ENCODE results near the gene TWSG1. TPM values are rescaled to one million over a fixed set of nuclear protein-coding genes. Genes with fewer than 3 reads are reported as not detected.

The TWSG1 gene
- total and polyA plus RNA-seq, 2 donors (not counting 3 experiments of a cell fraction or from before 2014, with no cell fraction given) = 52.4 to 57.4 TPM

DNA sequence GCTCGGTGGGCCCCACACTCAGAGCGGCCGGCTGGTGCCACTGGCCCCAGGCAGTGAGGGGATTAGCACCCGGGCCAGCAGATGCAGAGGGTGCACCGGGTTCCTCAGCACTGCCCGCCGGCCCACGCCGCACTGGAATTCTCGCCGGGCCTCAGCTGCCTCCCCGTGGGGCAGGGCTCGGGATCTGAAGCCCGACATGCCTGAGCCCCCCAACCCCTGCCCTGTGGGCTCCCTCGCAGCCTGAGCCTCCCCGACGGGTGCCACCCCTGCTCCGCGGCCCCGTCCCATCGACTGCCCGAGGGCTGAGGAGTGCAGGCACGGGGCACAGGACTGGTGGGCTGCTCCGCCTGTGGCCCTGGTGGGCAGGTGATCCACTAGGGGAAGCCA is 37.6 kb upstream of the TWSG1 start:
- Histone ChIP-seq H3K4me2 (ENCODE audit: insufficient read depth, low read length) (no peak overlapping the region), H3K9me1 (replicated peaks; ENCODE audit: control insufficient read depth, extremely low read depth, insufficient read depth, low read length) (no peaks in the 10 kb centered on the region), H3K9ac (replicated peaks; ENCODE audit: extremely low read depth, insufficient read depth, low read length) (no peak overlapping the region), H3K27me3 (ENCODE audit: control insufficient read depth in 2 of 2, insufficient read depth in 2 of 2, low read length in 2 of 2) (no peaks in the 10 kb centered on the region), H4K20me1 (replicated peaks; ENCODE audit: control insufficient read depth, extremely low read depth, insufficient read depth, low read length) (no peaks in the 10 kb centered on the region), H2AFZ (ENCODE audit: low read depth, low read length) (no peak overlapping the region), H3K4me3 (replicated peaks in 1 of 3; ENCODE audit: insufficient read depth in 1 of 3, low read depth in 1 of 3, low read length in 3 of 3) (no peak overlapping the region), H3K9me3 (replicated peaks; ENCODE audit: control insufficient read depth, insufficient read depth, low read length) (no peaks in the 10 kb centered on the region), H3K4me1 (ENCODE audit: control insufficient read depth, extremely low read depth, insufficient read depth, low read length) (no peaks in the 10 kb centered on the region), H3K79me2 (ENCODE audit: control insufficient read depth, insufficient read depth, low read length) (no peaks in the 10 kb centered on the region), H3K27ac (ENCODE audit: insufficient read depth, low read depth, low read length) (no peak overlapping the region), H3K36me3 (ENCODE audit: control insufficient read depth in 2 of 2, extremely low read depth in 1 of 2, insufficient read depth in 2 of 2, low read length in 2 of 2) (no peaks in the 10 kb centered on the region)
- dilution Hi-C loops (cut with MboI; ENCODE audit: extremely low pct_ligation_motif_present, low sequenced_read_pairs) = no loop called here
- POLR2A ChIA-PET = no interaction called here
- no TSS peak for BruUV-seq (replicated peaks)
- CTCF ChIA-PET = no interaction called here
- DNase-seq (ENCODE audit: low read depth, low spot score) (no peak), FAIRE-seq (no peak)
- TF ChIP-seq POLR2A (IDR thresholded peaks at IDR 0.05; ENCODE audit: low read depth, low read length) = no peak
- no peak for TF ChIP-seq FOS (IDR thresholded peaks at IDR 0.05; ENCODE audit: borderline replicate concordance, insufficient read depth, low read length)
- TF ChIP-seq JUN (IDR thresholded peaks at IDR 0.05; ENCODE audit: borderline replicate concordance, insufficient read depth, insufficient read length, low read depth) = no peak
- TF ChIP-seq GATA2 (IDR thresholded peaks at IDR 0.05; ENCODE audit: insufficient read depth, insufficient read length, low read depth, low read length) = no peak
- TF ChIP-seq, protein P1, sequence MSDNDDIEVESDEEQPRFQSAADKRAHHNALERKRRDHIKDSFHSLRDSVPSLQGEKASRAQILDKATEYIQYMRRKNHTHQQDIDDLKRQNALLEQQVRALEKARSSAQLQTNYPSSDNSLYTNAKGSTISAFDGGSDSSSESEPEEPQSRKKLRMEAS (IDR thresholded peaks at IDR 0.05; ENCODE audit: insufficient read depth, insufficient read length) = no peak
- no peak for TF ChIP-seq MYC (IDR thresholded peaks at IDR 0.05; ENCODE audit: low read depth, low read length)
- TF ChIP-seq, protein P2, sequence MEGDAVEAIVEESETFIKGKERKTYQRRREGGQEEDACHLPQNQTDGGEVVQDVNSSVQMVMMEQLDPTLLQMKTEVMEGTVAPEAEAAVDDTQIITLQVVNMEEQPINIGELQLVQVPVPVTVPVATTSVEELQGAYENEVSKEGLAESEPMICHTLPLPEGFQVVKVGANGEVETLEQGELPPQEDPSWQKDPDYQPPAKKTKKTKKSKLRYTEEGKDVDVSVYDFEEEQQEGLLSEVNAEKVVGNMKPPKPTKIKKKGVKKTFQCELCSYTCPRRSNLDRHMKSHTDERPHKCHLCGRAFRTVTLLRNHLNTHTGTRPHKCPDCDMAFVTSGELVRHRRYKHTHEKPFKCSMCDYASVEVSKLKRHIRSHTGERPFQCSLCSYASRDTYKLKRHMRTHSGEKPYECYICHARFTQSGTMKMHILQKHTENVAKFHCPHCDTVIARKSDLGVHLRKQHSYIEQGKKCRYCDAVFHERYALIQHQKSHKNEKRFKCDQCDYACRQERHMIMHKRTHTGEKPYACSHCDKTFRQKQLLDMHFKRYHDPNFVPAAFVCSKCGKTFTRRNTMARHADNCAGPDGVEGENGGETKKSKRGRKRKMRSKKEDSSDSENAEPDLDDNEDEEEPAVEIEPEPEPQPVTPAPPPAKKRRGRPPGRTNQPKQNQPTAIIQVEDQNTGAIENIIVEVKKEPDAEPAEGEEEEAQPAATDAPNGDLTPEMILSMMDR (IDR thresholded peaks at IDR 0.05; ENCODE audit: extremely low read depth in 1 of 2, insufficient read depth in 1 of 2, low read depth in 1 of 2, low read length in 2 of 2) = no peak
- TF ChIP-seq POLR2AphosphoS5 (IDR thresholded peaks at IDR 0.05; ENCODE audit: insufficient read depth, low read depth, low read length) = no peak
- TF ChIP-seq EZH2 (IDR thresholded peaks at IDR 0.05; ENCODE audit: borderline replicate concordance, low read depth, low read length, severe bottlenecking) = no peak
- intact Hi-C loops (cut with micrococcal nuclease) = no loop called here
